ENCODE data around the gene PRSS38. TPM values are rescaled to one million over a fixed set of nuclear protein-coding genes. Genes with fewer than 3 reads are reported as not detected.

Gene PRSS38
- total and polyA plus RNA-seq, 4 donors = not detected

GRCh38 chr1:227767401-227768124 is 47.9 kb upstream of the PRSS38 start:
- Histone ChIP-seq H3K36me3 (ENCODE audit: control insufficient read depth in 4 of 4, insufficient read depth in 4 of 4, low read length in 4 of 4) (peaks cover 0 to 22% (median 15%) of the 10 kb centered on the region in 4 donors), H3K4me1 (ENCODE audit: control insufficient read depth in 5 of 5, insufficient read depth in 5 of 5, low read length in 5 of 5) (peaks cover 0 to 28% (median 14%) of the 10 kb centered on the region in 5 donors), H3K27ac (ENCODE audit: low read depth in 1 of 2, low read length in 1 of 2) (no peak overlapping the region), H3K9me3 (ENCODE audit: control insufficient read depth in 4 of 4, insufficient read depth in 3 of 4, low read length in 3 of 4) (no peaks in the 10 kb centered on the region), H3K9ac (ENCODE audit: insufficient read depth in 1 of 2, low read length in 2 of 2) (no peak overlapping the region), H3K27me3 (ENCODE audit: control insufficient read depth in 3 of 3, insufficient read depth in 3 of 3, low read length in 2 of 3) (no peaks in the 10 kb centered on the region), H3K4me3 (no peak overlapping the region)
- DNase-seq (peak in 2 of 3 donors; percentile 62 to 82), ATAC-seq (ENCODE audit: insufficient read depth, low FRiP score) (no peak)
- TF ChIP-seq, protein P1, sequence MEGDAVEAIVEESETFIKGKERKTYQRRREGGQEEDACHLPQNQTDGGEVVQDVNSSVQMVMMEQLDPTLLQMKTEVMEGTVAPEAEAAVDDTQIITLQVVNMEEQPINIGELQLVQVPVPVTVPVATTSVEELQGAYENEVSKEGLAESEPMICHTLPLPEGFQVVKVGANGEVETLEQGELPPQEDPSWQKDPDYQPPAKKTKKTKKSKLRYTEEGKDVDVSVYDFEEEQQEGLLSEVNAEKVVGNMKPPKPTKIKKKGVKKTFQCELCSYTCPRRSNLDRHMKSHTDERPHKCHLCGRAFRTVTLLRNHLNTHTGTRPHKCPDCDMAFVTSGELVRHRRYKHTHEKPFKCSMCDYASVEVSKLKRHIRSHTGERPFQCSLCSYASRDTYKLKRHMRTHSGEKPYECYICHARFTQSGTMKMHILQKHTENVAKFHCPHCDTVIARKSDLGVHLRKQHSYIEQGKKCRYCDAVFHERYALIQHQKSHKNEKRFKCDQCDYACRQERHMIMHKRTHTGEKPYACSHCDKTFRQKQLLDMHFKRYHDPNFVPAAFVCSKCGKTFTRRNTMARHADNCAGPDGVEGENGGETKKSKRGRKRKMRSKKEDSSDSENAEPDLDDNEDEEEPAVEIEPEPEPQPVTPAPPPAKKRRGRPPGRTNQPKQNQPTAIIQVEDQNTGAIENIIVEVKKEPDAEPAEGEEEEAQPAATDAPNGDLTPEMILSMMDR (IDR thresholded peaks at IDR 0.05; ENCODE audit: control extremely low read depth, extremely low read depth) = no peak
- 73 to 82% methylated on average over 6 of the region's 6 CpGs for WGBS, 2 donors

GRCh38 chr1:227768125-227768439 is 47.4 kb upstream of the PRSS38 start:
- H3K27ac ChIP-seq (ENCODE audit: low read depth in 1 of 2, low read length in 1 of 2) = no peak overlapping the region
- no peak for DNase-seq
- H3K4me1 ChIP-seq (ENCODE audit: control insufficient read depth in 5 of 5, insufficient read depth in 5 of 5, low read length in 5 of 5) = peaks cover 0 to 26% (median 12%) of the 10 kb centered on the region in 5 donors
- 85 to 88% methylated on average over 7 of the region's 7 CpGs for WGBS, 2 donors
- no peak for ATAC-seq (ENCODE audit: insufficient read depth, low FRiP score)
- H3K36me3 ChIP-seq (ENCODE audit: control insufficient read depth in 4 of 4, insufficient read depth in 4 of 4, low read length in 4 of 4) = peaks cover 0 to 22% (median 15%) of the 10 kb centered on the region in 4 donors
- no peak overlapping the region for H3K4me3 ChIP-seq
- TF ChIP-seq, protein P1 (IDR thresholded peaks at IDR 0.05; ENCODE audit: control extremely low read depth, extremely low read depth) = no peak
- H3K27me3 ChIP-seq (ENCODE audit: control insufficient read depth in 3 of 3, insufficient read depth in 3 of 3, low read length in 2 of 3) = no peaks in the 10 kb centered on the region
- H3K9me3 ChIP-seq (ENCODE audit: control insufficient read depth in 4 of 4, insufficient read depth in 3 of 4, low read length in 3 of 4) = no peaks in the 10 kb centered on the region
- H3K9ac ChIP-seq (ENCODE audit: insufficient read depth in 1 of 2, low read length in 2 of 2) = no peak overlapping the region

DNA sequence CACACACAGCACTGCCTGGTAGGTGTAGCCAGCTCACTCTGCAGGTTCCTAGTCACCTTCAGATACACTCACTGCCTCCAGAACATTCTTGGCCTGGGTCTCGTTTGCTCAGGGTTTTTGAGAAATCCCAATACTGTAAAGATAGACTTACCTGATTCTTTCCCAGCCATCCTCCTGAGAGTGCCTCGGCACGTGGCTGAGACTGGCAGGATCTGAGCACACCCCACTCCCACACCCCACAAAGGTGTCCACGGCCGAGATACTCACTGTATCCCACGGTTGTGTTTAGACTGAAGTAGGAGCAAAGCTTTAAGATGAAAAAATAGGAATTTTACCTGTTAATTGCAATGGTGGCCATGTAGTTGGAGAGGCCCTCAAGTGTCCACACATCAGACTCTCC is 46.8 kb upstream of the PRSS38 start:
- no peak for ATAC-seq (ENCODE audit: insufficient read depth, low FRiP score)
- no peak overlapping the region for H3K9ac ChIP-seq (ENCODE audit: insufficient read depth in 1 of 2, low read length in 2 of 2)
- no peak overlapping the region for H3K27ac ChIP-seq (ENCODE audit: low read depth in 1 of 2, low read length in 1 of 2)
- 82 to 92% methylated on average over 6 of the region's 6 CpGs for WGBS, 2 donors
- peaks cover 0 to 26% (median 12%) of the 10 kb centered on the region in 5 donors for H3K4me1 ChIP-seq (ENCODE audit: control insufficient read depth in 5 of 5, insufficient read depth in 5 of 5, low read length in 5 of 5)
- no peak overlapping the region for H3K4me3 ChIP-seq
- DNase-seq = no peak
- no peaks in the 10 kb centered on the region for H3K9me3 ChIP-seq (ENCODE audit: control insufficient read depth in 4 of 4, insufficient read depth in 3 of 4, low read length in 3 of 4)
- peaks cover 0 to 24% (median 15%) of the 10 kb centered on the region in 4 donors for H3K36me3 ChIP-seq (ENCODE audit: control insufficient read depth in 4 of 4, insufficient read depth in 4 of 4, low read length in 4 of 4)
- TF ChIP-seq, protein P1 (IDR thresholded peaks at IDR 0.05; ENCODE audit: control extremely low read depth, extremely low read depth) = no peak
- no peaks in the 10 kb centered on the region for H3K27me3 ChIP-seq (ENCODE audit: control insufficient read depth in 3 of 3, insufficient read depth in 3 of 3, low read length in 2 of 3)

All from lung (tissue), 12 donors.